GM19372 (cell line): ENCODE results near the gene HOXA4.

ENCODE experiments used
- ATAC-seq: cut with Tn5 transposase; IDR thresholded peaks from one replicate; pipeline ENCODE4 v1.9.1; 2021; ENCODE audit warnings: mild to moderate bottlenecking, low read depth, moderate library complexity; ENCODE audit not compliant: unreplicated experiment

The HOXA4 gene

GRCh38 chr7:27109466-27110185 is 20.9 kb downstream of the HOXA4 start:
- no peak for ATAC-seq

GRCh38 chr7:27108390-27109127 is 22.0 kb downstream of the HOXA4 start:
- no peak for ATAC-seq

GRCh38 chr7:27107391-27108381 is 22.9 kb downstream of the HOXA4 start:
- ATAC-seq = no peak

GRCh38 chr7:27106901-27107240 is 23.7 kb downstream of the HOXA4 start:
- no peak for ATAC-seq

GRCh38 chr7:27106181-27106900 is 24.2 kb downstream of the HOXA4 start:
- ATAC-seq = no peak

GRCh38 chr7:27105301-27106031 is 25.1 kb downstream of the HOXA4 start:
- ATAC-seq = no peak

- no peak for ATAC-seq
Observed at GRCh38 chr7:27104341-27105058, 26.1 kb downstream of the HOXA4 start.

GRCh38 chr7:27103489-27104226 is 26.9 kb downstream of the HOXA4 start:
- no peak for ATAC-seq

GRCh38 chr7:27102581-27103442 is 27.7 kb downstream of the HOXA4 start, which contains the start of gene HOXA2:
Gene HOXA2 (minus strand): TSS chr7:27102683. CDS start chr7:27102500, 183 bp downstream.
- ATAC-seq = no peak

- no peak for ATAC-seq
Observed at GRCh38 chr7:27101957-27102580, 28.5 kb downstream of the HOXA4 start.

GRCh38 chr7:27101171-27101956 is 29.2 kb downstream of the HOXA4 start:
- ATAC-seq = no peak

GRCh38 chr7:27100694-27101170 is 29.8 kb downstream of the HOXA4 start:
- no peak for ATAC-seq

- ATAC-seq = no peak
Observed at GRCh38 chr7:27099453-27100370, 30.8 kb downstream of the HOXA4 start.

- no peak for ATAC-seq
Observed at GRCh38 chr7:27098578-27099451, 31.7 kb downstream of the HOXA4 start.
